Smooth muscle cell (in vitro differentiated cells): ENCODE data around the gene PRXL2A. TPM values are rescaled to one million over a fixed set of nuclear protein-coding genes. Genes with fewer than 3 reads are reported as not detected.

Experiments
- DNase-seq: peaks from one replicate; lab custom pipeline; 2025; ENCODE audit not compliant: unreplicated experiment; lab: John Stamatoyannopoulos, UW
- H2AFZ ChIP-seq: fragments of 200-600 bp; sonication (generic); 2 replicates; pipeline ENCODE4 v1.6.0; 2016; ENCODE audit warnings: antibody characterized with exemption, low read depth, mild to moderate bottlenecking
- H3F3A ChIP-seq: fragments of 200-600 bp; sonication (generic); 2 replicates; pipeline ENCODE4 v1.6.0; 2017; ENCODE audit warnings: antibody characterized with exemption, low read depth
- H3K27ac ChIP-seq: fragments of 200-600 bp; sonication (generic); 2 replicates; pipeline ENCODE4 v1.5.1; 2016; ENCODE audit warnings: low read depth, mild to moderate bottlenecking
- H3K27me3 ChIP-seq: fragments of 200-600 bp; sonication (generic); 2 replicates; pipeline ENCODE4 v1.6.1; 2016; ENCODE audit warnings: low read depth, mild to moderate bottlenecking
- H3K36me3 ChIP-seq: fragments of 200-600 bp; sonication (generic); 2 replicates; pipeline ENCODE4 v1.5.1; 2016; ENCODE audit warnings: low read depth
- H3K4me1 ChIP-seq: fragments of 200-600 bp; sonication (generic); 2 replicates; pipeline ENCODE4 v1.5.1; 2016; ENCODE audit warnings: low read depth
- H3K4me2 ChIP-seq: fragments of 200-600 bp; sonication (generic); 2 replicates; pipeline ENCODE4 v1.6.0; 2016; ENCODE audit warnings: mild to moderate bottlenecking
- H3K4me3 ChIP-seq: fragments of 200-600 bp; sonication (generic); 2 replicates; pipeline ENCODE4 v1.5.1; 2016; ENCODE audit warnings: mild to moderate bottlenecking
- H3K79me2 ChIP-seq: fragments of 200-600 bp; sonication (generic); 2 replicates; pipeline ENCODE4 v1.6.0; 2016; ENCODE audit warnings: low read depth, mild to moderate bottlenecking
- H3K9ac ChIP-seq: fragments of 200-600 bp; sonication (generic); 2 replicates; pipeline ENCODE4 v1.6.0; 2016; ENCODE audit warnings: low read depth
- H3K9me3 ChIP-seq: fragments of 200-600 bp; sonication (generic); replicated peaks from 2 replicates; pipeline ENCODE4 v1.5.1; 2016; ENCODE audit warnings: low read depth
- H4K20me1 ChIP-seq: fragments of 200-600 bp; sonication (generic); 2 replicates; pipeline ENCODE4 v1.6.0; 2016; ENCODE audit warnings: low read depth
- CTCF ChIP-seq: fragments of 200-600 bp; sonication (generic); IDR thresholded peaks from 2 replicates; pipeline ENCODE4 v1.5.1; 2017; ENCODE audit warnings: borderline replicate concordance, mild to moderate bottlenecking, antibody characterized with exemption; ENCODE audit not compliant: insufficient read depth, poor library complexity, severe bottlenecking
- whole genome bisulfite sequencing: methylation state at CpG from one replicate; pipeline ENCODE4 v1.1.7; 2016; ENCODE audit warnings: low lambda C conversion rate; 5-methylcytosine and 5-hydroxymethylcytosine counted together
- polyA plus RNA-seq: library from polyadenylated mRNA; unstranded; fragments of >200 nt; fragmentation: Nextera tagmentation; extraction: Ambion mirVana; gene quantifications from 2 replicates; pipeline ENCODE4 v1.2.1, GENCODE V29; 2016
- total RNA-seq: library from RNA; depleted of rRNA; stranded (reverse); fragments of >200 nt; gene quantifications from 2 replicates; pipeline ENCODE4 v1.2.3, GENCODE V29; 2014

PRXL2A gene
- total and polyA plus RNA-seq, 2 experiments from 2014 or later = 28.8 to 80.0 TPM

DNA sequence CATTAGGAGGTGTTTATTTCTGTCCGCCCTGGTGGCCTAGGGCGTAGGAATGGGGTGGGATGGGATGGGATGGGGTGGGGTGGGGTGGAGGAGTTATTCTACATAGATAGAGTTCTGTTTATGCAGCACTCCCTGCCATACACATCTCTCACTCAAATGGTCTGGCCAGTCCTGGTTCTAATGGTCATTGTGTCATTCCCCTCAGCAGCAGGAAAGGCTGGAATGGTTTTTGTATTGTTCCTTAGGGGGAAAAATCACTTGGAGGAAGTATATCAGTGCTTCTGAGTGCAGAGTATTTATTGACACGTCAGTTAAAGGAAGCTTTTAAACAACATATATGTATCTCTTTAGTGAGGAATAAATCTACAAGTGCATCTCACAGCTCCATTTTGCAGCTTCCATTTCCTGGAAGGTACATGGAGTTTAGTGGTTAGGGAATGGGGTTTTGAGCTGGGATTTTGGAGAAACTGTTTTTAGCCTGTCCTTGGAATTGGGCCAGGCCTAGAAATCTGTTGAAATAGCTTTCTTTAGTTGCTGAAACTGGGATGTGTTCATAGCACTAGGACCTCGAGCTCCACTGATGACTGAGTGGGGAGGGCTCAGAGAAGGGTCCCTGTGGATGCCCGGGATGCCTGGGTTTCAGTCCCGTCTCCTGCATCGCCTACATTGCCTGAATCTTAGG, 54.1 kb downstream of the PRXL2A start:
- H3F3A ChIP-seq = peaks cover 24% of the 10 kb centered on the region
- WGBS = 62% methylated on average over 7 of the region's 7 CpGs

DNA sequence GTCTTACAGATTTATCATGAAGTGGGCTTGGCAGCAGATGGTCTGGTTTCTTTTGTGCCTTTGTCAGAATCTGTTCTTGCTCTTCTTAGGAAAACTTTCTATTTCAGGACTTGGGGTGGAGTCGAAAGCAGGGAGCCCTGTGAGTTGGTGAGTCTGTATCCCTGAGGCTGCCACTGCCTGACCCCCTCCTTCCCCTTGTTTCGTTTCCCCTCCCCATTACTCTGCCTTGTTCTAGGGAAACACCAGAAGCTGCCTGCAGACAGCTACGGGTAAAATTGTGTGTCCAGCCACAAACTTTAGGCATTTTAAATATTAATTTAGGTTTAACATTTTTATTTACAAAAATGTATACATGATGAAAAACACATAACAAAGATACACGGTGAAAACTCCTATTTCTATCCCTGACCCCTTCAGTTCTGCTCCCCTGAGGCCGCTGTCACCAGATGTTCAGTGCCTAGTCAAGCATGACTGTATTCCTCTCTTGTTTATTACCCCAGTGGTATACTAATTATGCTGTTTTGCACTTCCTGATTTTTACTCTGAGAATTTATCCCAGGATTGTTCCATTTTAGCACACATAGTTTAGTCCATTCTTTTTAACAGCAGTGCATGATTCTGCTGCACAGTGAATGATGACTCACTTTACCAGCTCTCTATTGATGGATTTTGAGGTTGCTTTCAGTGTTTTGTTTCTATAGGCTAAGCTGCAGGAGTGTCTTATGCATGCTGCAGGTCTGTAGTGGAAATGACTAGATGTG, 54.8 kb downstream of the PRXL2A start:
- H3K4me2 ChIP-seq = peak overlapping the region; percentile 64
- H3K4me1 ChIP-seq = peaks cover 93% of the 10 kb centered on the region
- H3K79me2 ChIP-seq = peaks cover 99% of the 10 kb centered on the region
- H3K27ac ChIP-seq = peak overlapping the region; percentile 63
- H3F3A ChIP-seq = peaks cover 23% of the 10 kb centered on the region
- no peak overlapping the region for H2AFZ ChIP-seq
- 71% methylated on average over 5 of the region's 5 CpGs for WGBS
- TF ChIP-seq CTCF = no peak
- H3K4me3 ChIP-seq = no peak overlapping the region
- H3K27me3 ChIP-seq = no peaks in the 10 kb centered on the region
- H3K9me3 ChIP-seq = no peaks in the 10 kb centered on the region
- peak overlapping the region; percentile 14 for H3K9ac ChIP-seq
- DNase-seq = no peak
- H4K20me1 ChIP-seq = peaks cover 98% of the 10 kb centered on the region
- no peaks in the 10 kb centered on the region for H3K36me3 ChIP-seq

More for the DNA sequence above, 54.1 kb downstream of the PRXL2A start:
- no peak for DNase-seq
- no peaks in the 10 kb centered on the region for H3K9me3 ChIP-seq
- H4K20me1 ChIP-seq = peaks cover 98% of the 10 kb centered on the region
- H3K27me3 ChIP-seq = no peaks in the 10 kb centered on the region
- peaks cover 99% of the 10 kb centered on the region for H3K79me2 ChIP-seq
- H2AFZ ChIP-seq = no peak overlapping the region
- H3K36me3 ChIP-seq = no peaks in the 10 kb centered on the region
- peaks cover 93% of the 10 kb centered on the region for H3K4me1 ChIP-seq
- no peak for TF ChIP-seq CTCF
- H3K4me3 ChIP-seq = no peak overlapping the region
- peak overlapping the region; percentile 14 for H3K9ac ChIP-seq
- H3K4me2 ChIP-seq = peak overlapping the region; percentile 64
- H3K27ac ChIP-seq = peak overlapping the region; percentile 63

DNA sequence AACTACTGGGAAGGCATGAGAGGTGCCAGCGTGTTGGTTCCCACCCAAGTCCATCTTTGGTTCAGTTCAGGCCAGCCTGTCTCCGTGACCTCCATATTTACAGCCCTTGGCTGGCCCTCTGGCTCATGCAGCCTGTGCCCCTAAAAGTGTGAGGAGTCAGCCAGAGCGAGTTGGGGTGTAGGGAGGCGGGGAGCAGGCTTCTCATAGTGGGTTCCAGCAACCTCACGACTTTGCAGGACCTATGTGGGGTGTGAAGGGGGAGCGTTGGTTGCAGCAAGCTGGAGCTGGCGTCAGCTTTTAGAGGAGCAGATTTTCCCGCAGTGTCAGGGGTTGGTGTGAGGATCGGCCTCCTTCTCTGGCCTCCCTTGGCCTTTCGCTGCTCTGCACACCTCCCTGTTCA, 55.5 kb downstream of the PRXL2A start:
- H3K79me2 ChIP-seq = peaks cover 99% of the 10 kb centered on the region
- peaks cover 93% of the 10 kb centered on the region for H3K4me1 ChIP-seq
- no peak overlapping the region for H2AFZ ChIP-seq
- no peak overlapping the region for H3K4me3 ChIP-seq
- H3K9me3 ChIP-seq = no peaks in the 10 kb centered on the region
- H4K20me1 ChIP-seq = peaks cover 95% of the 10 kb centered on the region
- WGBS = 94% methylated on average over 10 of the region's 10 CpGs
- H3K27ac ChIP-seq = peak overlapping the region; percentile 63
- H3K9ac ChIP-seq = no peak overlapping the region
- H3F3A ChIP-seq = peaks cover 16% of the 10 kb centered on the region
- no peak for TF ChIP-seq CTCF
- H3K27me3 ChIP-seq = no peaks in the 10 kb centered on the region
- no peaks in the 10 kb centered on the region for H3K36me3 ChIP-seq
- H3K4me2 ChIP-seq = peak overlapping the region; percentile 19
- DNase-seq = no peak
